Parathyroid adenoma (tissue), 2 donors: ENCODE data around the gene OR4D9.

ENCODE experiments used
- H2AFZ ChIP-seq: fragments of 300-600 bp; sonication (generic); one replicate; pipeline ENCODE4 v1.7.0; 2017; ENCODE audit warnings: antibody characterized with exemption, mild to moderate bottlenecking
- H3K27ac ChIP-seq: fragments of 300-600 bp; sonication (generic); one replicate; pipeline ENCODE4 v1.7.0; 2017
- H3K27me3 ChIP-seq: fragments of 300-600 bp; sonication (generic); one replicate; pipeline ENCODE4 v1.7.0; 2017; ENCODE audit warnings: low read length; ENCODE audit not compliant: control insufficient read depth, insufficient read depth
- H3K36me3 ChIP-seq: fragments of 300-600 bp; sonication (generic); one replicate; pipeline ENCODE4 v1.7.0; 2017; ENCODE audit warnings: low read length; ENCODE audit not compliant: control insufficient read depth, insufficient read depth
- H3K4me1 ChIP-seq: fragments of 300-600 bp; sonication (generic); one replicate; pipeline ENCODE4 v1.7.0; 2017; ENCODE audit warnings: control low read depth
- H3K4me2 ChIP-seq: fragments of 300-600 bp; sonication (generic); one replicate; pipeline ENCODE4 v1.7.0; 2017; ENCODE audit warnings: low read length
- H3K4me3 ChIP-seq: fragments of 300-600 bp; sonication (generic); one replicate; pipeline ENCODE4 v1.7.0; 2017; ENCODE audit warnings: low read depth, low read length
- H3K79me2 ChIP-seq: fragments of 300-600 bp; sonication (generic); one replicate; pipeline ENCODE4 v1.7.0; 2017; ENCODE audit warnings: control low read depth
- H3K9ac ChIP-seq: fragments of 300-600 bp; sonication (generic); one replicate; pipeline ENCODE4 v1.7.0; 2017; ENCODE audit warnings: mild to moderate bottlenecking
- H3K9me3 ChIP-seq: fragments of 300-600 bp; sonication (generic); one replicate; pipeline ENCODE4 v1.7.0; 2017; ENCODE audit warnings: low read length; ENCODE audit not compliant: control insufficient read depth
- CTCF ChIP-seq: fragments of 300-600 bp; sonication (generic); IDR thresholded peaks from one replicate; pipeline ENCODE4 v1.7.0; 2017; ENCODE audit warnings: antibody characterized with exemption, mild to moderate bottlenecking
- donor health status: primary hyperparathyroidism.

Gene OR4D9

GRCh38 chr11:59510941-59511589 lies at the start of gene OR4D9:
Gene OR4D9 (plus strand): TSS chr11:59511539. CDS start chr11:59514913, 3,374 bp downstream.
- no peaks in the 10 kb centered on the region for H3K4me1 ChIP-seq
- H3K9ac ChIP-seq = no peak within 1 kb of the TSS
- TF ChIP-seq CTCF = no peak
- H2AFZ ChIP-seq = no peak within 1 kb of the TSS
- H3K27ac ChIP-seq = no peak within 1 kb of the TSS
- no peaks in the 10 kb centered on the region for H3K9me3 ChIP-seq
- H3K27me3 ChIP-seq = no peaks in the 10 kb centered on the region
- H3K4me2 ChIP-seq = no peak within 1 kb of the TSS
- H3K79me2 ChIP-seq = no peaks in the 10 kb centered on the region
- H3K4me3 ChIP-seq = no peak within 1 kb of the TSS
- no peaks in the 10 kb centered on the region for H3K36me3 ChIP-seq

GRCh38 chr11:59463190-59463641 lies 48.1 kb upstream of the OR4D9 start:
- no peak overlapping the region for H2AFZ ChIP-seq
- H3K4me1 ChIP-seq = no peaks in the 10 kb centered on the region
- no peak for TF ChIP-seq CTCF
- H3K27me3 ChIP-seq = no peaks in the 10 kb centered on the region
- H3K79me2 ChIP-seq = no peaks in the 10 kb centered on the region
- no peak overlapping the region for H3K4me3 ChIP-seq
- no peaks in the 10 kb centered on the region for H3K36me3 ChIP-seq
- no peak overlapping the region for H3K9ac ChIP-seq
- H3K27ac ChIP-seq = no peak overlapping the region
- H3K9me3 ChIP-seq = no peaks in the 10 kb centered on the region
- H3K4me2 ChIP-seq = no peak overlapping the region

GRCh38 chr11:59473015-59473414 lies 38.3 kb upstream of the OR4D9 start, which contains the start of gene OR4D10:
Gene OR4D10 (plus strand): TSS chr11:59473315. CDS start chr11:59477430, 4,115 bp downstream.
- H3K27ac ChIP-seq = no peak within 1 kb of the TSS
- no peaks in the 10 kb centered on the region for H3K4me1 ChIP-seq
- no peaks in the 10 kb centered on the region for H3K27me3 ChIP-seq
- H3K36me3 ChIP-seq = no peaks in the 10 kb centered on the region
- no peak within 1 kb of the TSS for H3K4me3 ChIP-seq
- H3K9me3 ChIP-seq = no peaks in the 10 kb centered on the region
- no peak within 1 kb of the TSS for H2AFZ ChIP-seq
- no peak within 1 kb of the TSS for H3K4me2 ChIP-seq
- H3K79me2 ChIP-seq = no peaks in the 10 kb centered on the region
- no peak within 1 kb of the TSS for H3K9ac ChIP-seq
- no peak for TF ChIP-seq CTCF

- Histone ChIP-seq H3K27ac (no peak overlapping the region), H3K27me3 (no peaks in the 10 kb centered on the region), H3K4me1 (no peaks in the 10 kb centered on the region), H3K36me3 (no peaks in the 10 kb centered on the region), H3K9ac (no peak overlapping the region), H3K79me2 (no peaks in the 10 kb centered on the region), H3K4me3 (no peak overlapping the region), H3K4me2 (no peak overlapping the region), H3K9me3 (no peaks in the 10 kb centered on the region), H2AFZ (no peak overlapping the region)
- no peak for TF ChIP-seq CTCF
These were observed 36.2 kb upstream of the OR4D9 start for GRCh38 chr11:59475176-59475575.

- Histone ChIP-seq H3K9ac (no peak overlapping the region), H3K27me3 (no peaks in the 10 kb centered on the region), H3K4me3 (no peak overlapping the region), H3K79me2 (no peaks in the 10 kb centered on the region), H3K27ac (no peak overlapping the region), H2AFZ (no peak overlapping the region), H3K9me3 (no peaks in the 10 kb centered on the region), H3K4me2 (no peak overlapping the region), H3K36me3 (no peaks in the 10 kb centered on the region), H3K4me1 (no peaks in the 10 kb centered on the region)
- no peak for TF ChIP-seq CTCF
These were observed 31.4 kb upstream of the OR4D9 start for GRCh38 chr11:59479906-59480305.
